GM12801 (cell line): Measurements from ENCODE around the gene LELP1.

Experiments used
- TF ChIP-seq, protein P1 (sequence below): IDR thresholded peaks from one replicate; pipeline ENCODE4 v1.5.1; 2011; ENCODE audit warnings: control low read depth; ENCODE audit not compliant: insufficient read length; ENCODE audit errors: extremely low read depth

Gene LELP1

GRCh38 chr1:153217212-153217611, 14.0 kb downstream of the LELP1 start, which contains the start of gene PRR9:
Gene PRR9, plus strand, starts transcription at chr1:153217584. Its CDS starts 561 bp downstream, at chr1:153218145.
- TF ChIP-seq, protein P1, sequence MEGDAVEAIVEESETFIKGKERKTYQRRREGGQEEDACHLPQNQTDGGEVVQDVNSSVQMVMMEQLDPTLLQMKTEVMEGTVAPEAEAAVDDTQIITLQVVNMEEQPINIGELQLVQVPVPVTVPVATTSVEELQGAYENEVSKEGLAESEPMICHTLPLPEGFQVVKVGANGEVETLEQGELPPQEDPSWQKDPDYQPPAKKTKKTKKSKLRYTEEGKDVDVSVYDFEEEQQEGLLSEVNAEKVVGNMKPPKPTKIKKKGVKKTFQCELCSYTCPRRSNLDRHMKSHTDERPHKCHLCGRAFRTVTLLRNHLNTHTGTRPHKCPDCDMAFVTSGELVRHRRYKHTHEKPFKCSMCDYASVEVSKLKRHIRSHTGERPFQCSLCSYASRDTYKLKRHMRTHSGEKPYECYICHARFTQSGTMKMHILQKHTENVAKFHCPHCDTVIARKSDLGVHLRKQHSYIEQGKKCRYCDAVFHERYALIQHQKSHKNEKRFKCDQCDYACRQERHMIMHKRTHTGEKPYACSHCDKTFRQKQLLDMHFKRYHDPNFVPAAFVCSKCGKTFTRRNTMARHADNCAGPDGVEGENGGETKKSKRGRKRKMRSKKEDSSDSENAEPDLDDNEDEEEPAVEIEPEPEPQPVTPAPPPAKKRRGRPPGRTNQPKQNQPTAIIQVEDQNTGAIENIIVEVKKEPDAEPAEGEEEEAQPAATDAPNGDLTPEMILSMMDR = no peak

DNA sequence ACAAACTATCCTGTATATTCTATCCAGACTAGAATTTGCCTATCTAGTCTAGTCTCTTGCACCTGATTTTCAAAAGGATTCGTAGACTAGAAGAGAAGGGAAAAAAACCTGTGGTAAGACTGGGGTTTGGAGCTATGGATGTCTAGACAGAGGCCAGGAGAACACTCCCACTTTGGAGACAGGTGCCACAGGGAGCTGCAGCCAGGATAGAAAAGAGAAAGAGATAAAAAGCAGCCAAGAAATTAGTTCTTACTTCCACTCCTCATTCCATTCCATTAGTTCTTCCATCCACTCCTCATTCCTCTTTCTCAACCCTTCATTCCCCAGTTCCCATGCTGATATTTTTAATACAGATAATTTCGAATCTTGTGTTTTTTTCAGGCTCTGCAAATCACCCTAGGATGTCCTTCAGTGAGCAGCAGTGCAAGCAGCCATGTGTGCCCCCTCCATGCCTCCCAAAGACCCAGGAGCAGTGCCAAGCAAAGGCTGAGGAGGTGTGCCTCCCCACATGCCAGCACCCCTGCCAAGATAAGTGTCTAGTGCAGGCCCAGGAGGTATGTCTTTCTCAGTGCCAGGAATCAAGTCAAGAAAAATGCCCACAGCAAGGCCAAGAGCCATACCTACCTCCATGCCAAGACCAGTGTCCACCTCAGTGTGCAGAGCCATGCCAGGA, 14.7 kb downstream of the LELP1 start:
- TF ChIP-seq, protein P1 = no peak

DNA sequence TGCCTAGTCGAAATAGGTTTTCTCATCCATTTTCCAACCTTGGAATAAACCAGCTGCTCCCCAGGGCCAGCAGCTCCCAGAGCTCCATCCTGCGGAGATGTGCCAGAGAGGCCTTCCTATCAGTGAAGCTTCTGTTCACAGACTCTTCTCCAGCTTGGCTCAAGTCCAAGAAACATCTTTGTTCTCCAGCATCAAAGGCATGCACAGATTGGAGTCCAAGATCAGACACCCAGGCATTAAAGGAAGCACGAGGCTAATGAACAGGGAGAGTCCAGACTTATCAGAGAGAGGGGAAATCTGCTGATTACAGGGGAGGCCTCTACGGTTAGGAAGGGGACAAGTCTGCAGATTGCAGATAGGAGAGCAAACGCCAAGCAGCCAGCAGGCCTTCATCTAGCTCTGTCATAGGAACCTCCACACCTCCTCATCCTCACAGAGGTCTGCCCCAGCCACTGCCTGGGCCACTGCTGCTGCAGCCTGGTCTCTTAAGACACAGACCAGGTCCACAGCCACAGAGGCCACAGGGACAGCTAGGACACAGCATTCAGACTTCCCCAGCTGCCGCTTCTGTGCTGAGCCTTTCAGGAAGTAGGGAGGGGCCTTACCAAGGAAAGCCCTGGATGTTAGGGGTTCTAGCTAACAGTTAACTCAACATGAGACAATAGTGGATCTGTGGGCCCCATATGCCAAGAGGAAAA, 17.5 kb downstream of the LELP1 start:
- TF ChIP-seq, protein P1 = no peak

GRCh38 chr1:153227810-153228209, 24.6 kb downstream of the LELP1 start:
- TF ChIP-seq, protein P1 = no peak

DNA sequence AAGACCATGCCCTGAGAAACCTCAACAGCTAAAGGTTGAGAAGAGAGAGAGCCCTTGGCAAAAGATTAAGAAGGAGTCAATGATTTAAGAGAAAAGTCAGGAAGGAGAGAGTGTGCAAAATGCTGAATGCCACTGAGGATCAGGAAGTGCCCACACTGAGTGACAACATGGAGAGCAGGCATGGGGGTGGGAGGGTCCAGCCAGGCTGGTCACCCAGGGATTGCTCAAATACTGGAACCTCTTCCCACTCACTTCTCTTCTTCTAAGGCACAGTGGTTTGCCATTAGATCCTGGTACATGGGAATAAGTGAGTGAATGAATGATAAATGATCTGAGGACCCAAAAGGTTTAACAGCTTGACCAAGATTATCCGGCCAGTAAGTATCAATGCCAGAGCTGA, 25.3 kb downstream of the LELP1 start:
- TF ChIP-seq, protein P1 = no peak

- TF ChIP-seq, protein P1 = no peak
Measured at GRCh38 chr1:153231363-153231762, 28.1 kb downstream of the LELP1 start.

DNA sequence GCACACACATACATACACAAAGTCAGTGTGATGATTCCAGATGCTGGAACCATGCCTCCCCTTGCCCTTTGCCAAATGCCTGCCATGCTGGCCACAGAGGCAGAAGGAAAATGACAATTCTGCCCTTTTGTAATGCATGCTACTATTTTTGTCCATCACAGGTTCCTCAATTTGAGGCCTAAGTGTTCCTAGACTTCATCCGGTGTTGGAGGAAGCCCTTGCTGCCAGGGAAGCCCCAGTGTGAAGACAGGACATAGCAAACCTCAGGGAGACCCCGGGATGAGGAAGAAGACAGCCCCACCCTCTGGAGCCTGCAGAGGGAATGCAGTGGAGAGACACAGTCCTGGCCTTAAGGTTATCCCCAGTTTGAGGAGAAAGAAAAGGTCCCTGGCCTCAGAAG, 28.6 kb downstream of the LELP1 start:
- TF ChIP-seq, protein P1 = no peak
